NOMO-1 (cell line): Measurements from ENCODE around the gene MLXIPL.
A peak's percentile ranks its signal among the peaks of the same experiment; 100 is the strongest.
"Not testable (repeated sequence)": the region's sequence is repeated elsewhere in the genome, so short reads cannot be mapped to it uniquely, and the experiment has no call there.

ENCODE experiments used
- DNase-seq, 2 experiments: peaks; one replicate each; lab custom pipeline; 2025; ENCODE audit not compliant: unreplicated experiment in 2 of 2; lab: John Stamatoyannopoulos, UW

MLXIPL gene

DNA sequence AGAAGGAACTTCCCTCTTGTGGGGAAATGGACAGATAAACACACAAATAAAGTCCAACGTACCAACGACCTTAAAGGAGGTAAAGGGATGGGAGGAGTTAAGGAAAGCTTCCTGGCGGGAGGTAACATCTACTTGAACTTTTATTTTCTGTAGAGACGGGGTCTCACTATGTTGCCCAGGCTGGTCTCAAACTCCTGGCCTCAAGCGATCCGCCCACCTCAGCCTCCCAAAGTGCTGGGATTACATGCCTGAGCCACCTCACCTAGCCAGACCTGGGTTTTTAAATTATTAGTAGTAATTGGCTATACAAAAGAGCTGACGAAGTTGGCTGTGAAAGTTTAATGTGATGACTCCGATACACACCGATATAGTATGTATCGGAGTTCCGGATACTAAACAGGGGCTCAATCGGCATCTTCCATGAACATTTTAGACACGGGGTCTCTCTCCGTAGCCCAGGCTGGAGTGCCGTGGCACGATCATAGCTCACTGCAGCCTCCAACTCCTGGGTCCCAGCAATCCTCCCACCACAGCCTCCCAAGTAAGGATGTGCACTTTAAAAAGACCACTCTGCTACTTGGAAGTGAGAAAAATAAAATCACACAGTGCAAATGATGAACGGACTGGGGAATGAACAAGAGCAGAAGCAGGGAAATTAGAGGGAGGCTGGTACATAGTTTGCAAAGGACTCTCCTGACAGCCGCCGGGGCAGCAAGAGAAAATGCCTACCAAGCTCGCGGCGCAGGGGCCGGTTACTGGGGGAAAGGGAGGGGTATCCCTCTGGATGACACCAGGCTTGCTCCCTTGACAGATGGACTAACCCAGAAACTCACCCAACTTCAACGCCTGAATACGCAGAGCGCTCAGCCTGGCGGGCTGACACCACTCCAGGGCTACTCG lies 67.9 kb downstream of the MLXIPL start:
- peak; percentile 39 to 73 for DNase-seq

DNA sequence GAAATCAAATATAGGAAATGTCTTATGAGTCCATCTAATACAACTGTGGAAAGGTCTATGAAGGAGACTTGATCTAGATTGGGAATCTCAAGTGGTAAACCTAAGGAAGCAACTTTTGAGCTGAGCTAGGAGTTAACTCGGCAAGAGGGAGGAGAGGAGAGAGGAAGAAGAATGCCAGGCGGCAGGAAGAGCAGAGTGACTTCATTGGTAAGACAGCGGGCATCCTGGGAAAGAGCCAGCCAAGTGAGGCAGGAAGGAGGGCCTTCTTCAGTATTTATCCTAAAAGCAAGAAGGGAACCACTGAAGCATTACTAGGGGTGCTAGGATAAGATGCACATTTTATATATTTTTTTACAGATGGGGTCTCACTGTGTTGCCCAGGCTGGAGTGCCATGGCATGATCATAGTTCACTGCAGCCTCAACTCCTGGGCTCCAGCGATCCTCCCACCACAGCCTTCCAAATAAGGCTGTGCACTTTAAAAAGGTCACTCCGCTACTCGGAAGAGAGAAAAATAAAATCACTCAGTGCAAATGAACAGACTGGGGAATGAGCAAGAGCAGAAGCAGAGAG lies 68.8 kb downstream of the MLXIPL start:
- DNase-seq = no peak

DNA sequence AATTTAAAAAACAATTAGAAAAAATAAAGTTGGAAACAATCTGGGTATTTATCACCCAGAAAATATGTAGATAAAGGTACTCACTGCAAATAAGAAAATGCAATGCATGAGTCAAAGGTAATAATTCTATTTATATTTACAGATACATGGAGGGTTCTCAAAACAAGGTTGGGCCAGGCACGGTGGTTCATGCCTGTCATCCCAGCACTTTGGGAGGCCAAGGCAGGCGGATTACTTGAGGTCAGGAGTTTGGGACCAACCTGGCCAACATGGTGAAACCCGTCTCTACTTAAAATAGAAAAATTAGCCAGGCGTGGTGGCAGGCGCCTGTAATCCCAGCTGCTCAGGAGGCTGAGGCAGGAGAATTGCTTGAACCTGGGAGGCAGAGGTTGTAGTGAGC lies 74.2 kb downstream of the MLXIPL start:
- DNase-seq = not testable (repeated sequence)

DNA sequence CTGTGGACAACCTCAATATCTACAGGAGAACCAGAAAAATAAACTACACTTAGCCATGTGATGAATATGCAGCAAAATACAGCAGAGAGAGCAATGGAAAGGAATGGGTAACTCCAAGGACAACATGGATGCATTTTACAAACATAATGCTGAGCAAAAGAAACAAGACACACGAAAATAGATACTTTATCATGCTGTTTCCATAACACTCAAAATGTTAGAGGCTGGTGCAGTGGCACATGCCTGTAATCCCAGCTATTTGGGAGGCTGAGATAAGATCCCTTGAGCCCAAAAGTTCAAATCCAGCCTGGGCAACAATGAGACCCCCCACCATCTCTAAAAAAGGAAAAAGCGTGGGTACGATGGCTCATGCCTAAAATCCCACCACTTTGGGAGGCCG lies 75.1 kb downstream of the MLXIPL start:
- no peak for DNase-seq

DNA sequence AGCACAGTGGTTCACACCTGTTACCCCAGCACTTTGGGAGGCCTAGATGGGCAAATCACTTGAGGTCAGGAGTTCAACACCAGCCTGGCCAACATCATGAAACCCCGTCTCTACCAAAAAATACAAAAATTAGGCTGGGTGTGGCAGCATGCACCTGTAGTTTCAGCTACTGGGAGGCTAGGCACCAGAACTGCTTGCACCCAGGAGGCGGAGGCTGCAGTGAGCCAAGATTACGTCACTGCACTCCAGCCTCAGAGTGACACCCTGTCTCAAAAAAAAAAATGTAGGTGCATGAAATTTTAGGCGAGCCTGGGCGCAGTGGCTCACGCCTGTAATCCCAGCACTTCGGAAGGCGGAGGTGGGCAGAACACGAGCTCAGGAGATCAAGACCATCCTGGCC lies 76.5 kb downstream of the MLXIPL start:
- DNase-seq = no peak

DNA sequence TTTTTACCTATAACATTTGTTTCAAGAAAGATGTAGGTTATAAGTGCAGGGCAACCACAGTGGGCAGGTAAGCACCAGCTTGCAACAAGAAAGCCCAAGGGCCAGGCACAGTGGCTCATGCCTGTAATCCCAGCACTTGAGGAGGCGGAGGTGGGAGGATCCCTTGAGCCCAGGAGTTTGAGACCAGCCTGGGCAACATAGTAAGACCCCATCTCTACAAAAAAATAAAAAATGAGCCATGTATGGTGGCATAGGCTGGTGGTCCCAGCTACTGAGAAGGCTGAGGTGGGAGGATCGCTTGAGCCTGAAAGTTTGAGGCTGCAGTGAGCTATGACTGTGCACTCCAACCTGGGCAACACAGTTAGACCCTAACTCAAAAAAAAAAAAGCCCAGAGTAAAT lies 79.6 kb downstream of the MLXIPL start:
- DNase-seq = no peak
